ENCODE data around the gene MRI1. TPM values are rescaled to one million over a fixed set of nuclear protein-coding genes. Genes with fewer than 3 reads are reported as not detected.

The MRI1 gene
- total RNA-seq, 4 donors from 2014 or later: 28.2 to 60.2 (median 38.5) TPM

- 3% methylated on average over 8 of the region's 8 CpGs for WGBS
- no peaks in the 10 kb centered on the region for H3K9me3 ChIP-seq
- peak in 1 of 2 donors; percentile 67 for TF ChIP-seq POLR2AphosphoS5 (IDR thresholded peaks at IDR 0.05)
- TF ChIP-seq CTCF (IDR thresholded peaks at IDR 0.05): no peak
- H3K4me1 ChIP-seq: peaks cover 23 to 46% (median 42%) of the 10 kb centered on the region in 4 donors
- no peaks in the 10 kb centered on the region for H3K27me3 ChIP-seq
- H3K36me3 ChIP-seq: no peaks in the 10 kb centered on the region
- H3K27ac ChIP-seq (replicated peaks in 1 of 4): peak overlapping the region; percentile 89 to 97 (median 94)
- intact Hi-C loops (cut with DNase I): no loop called here
- peak overlapping the region; percentile 77 to 83 (median 80) for H3K4me3 ChIP-seq
- peak; percentile 94 for DNase-seq (ENCODE audit: extremely low spot score)
Measured at GRCh38 chr19:13794398-13794756, 30.1 kb downstream of the MRI1 start.

- TF ChIP-seq POLR2AphosphoS5 (IDR thresholded peaks at IDR 0.05): peak; percentile 74 to 81
- TF ChIP-seq EP300 (IDR thresholded peaks at IDR 0.05): no peak
- no peak for TF ChIP-seq CTCF (IDR thresholded peaks at IDR 0.05)
- TF ChIP-seq POLR2A (IDR thresholded peaks at IDR 0.05; ENCODE audit: low read depth): peak; percentile 57
- peaks cover 23 to 43% (median 42%) of the 10 kb centered on the region in 4 donors for H3K4me1 ChIP-seq
- no peaks in the 10 kb centered on the region for H3K9me3 ChIP-seq
- intact Hi-C loops (cut with DNase I): loop anchor here (5.0 kb wide), 1 partner anchor 37 kb away; no protein-coding TSS in a partner anchor
- no peaks in the 10 kb centered on the region for H3K36me3 ChIP-seq
- no peaks in the 10 kb centered on the region for H3K27me3 ChIP-seq
- peak within 1 kb of the TSS; percentile 77 to 83 (median 80) for H3K4me3 ChIP-seq
- H3K27ac ChIP-seq (replicated peaks in 1 of 4): peak within 1 kb of the TSS; percentile 89 to 97 (median 94)
- DNase-seq (ENCODE audit: extremely low spot score): peak; percentile 100
- WGBS: 1% methylated on average over 40 of the region's 71 CpGs
Measured at GRCh38 chr19:13794757-13795589, 30.7 kb downstream of the MRI1 start, which contains the start of gene ZSWIM4. TSS of gene ZSWIM4 (plus strand) at chr19:13795443. CDS start at chr19:13795649, 206 bp downstream.

GRCh38 chr19:13795595-13796300 is 31.4 kb downstream of the MRI1 start:
- Histone ChIP-seq H3K27me3 (no peaks in the 10 kb centered on the region), H3K4me3 (peak overlapping the region; percentile 77 to 83 (median 80)), H3K9me3 (no peaks in the 10 kb centered on the region), H3K4me1 (peaks cover 23 to 43% (median 42%) of the 10 kb centered on the region in 4 donors), H3K27ac (replicated peaks in 1 of 4) (peak overlapping the region; percentile 89 to 97 (median 94)), H3K36me3 (peaks cover 0 to 3% (median 0%) of the 10 kb centered on the region in 4 donors)
- intact Hi-C loops (cut with DNase I): loop anchor here (5.0 kb wide), 1 partner anchor 37 kb away; no protein-coding TSS in a partner anchor
- no peak for DNase-seq (ENCODE audit: extremely low spot score)
- 7% methylated on average over 33 of the region's 42 CpGs for WGBS
- TF ChIP-seq EP300 (IDR thresholded peaks at IDR 0.05) (no peak), POLR2AphosphoS5 (IDR thresholded peaks at IDR 0.05) (no peak), POLR2A (IDR thresholded peaks at IDR 0.05; ENCODE audit: low read depth) (no peak)

GRCh38 chr19:13796301-13797057 is 32.2 kb downstream of the MRI1 start:
- H3K9me3 ChIP-seq: no peaks in the 10 kb centered on the region
- TF ChIP-seq POLR2AphosphoS5 (IDR thresholded peaks at IDR 0.05) (peak; percentile 58 to 71), EP300 (IDR thresholded peaks at IDR 0.05) (no peak), CTCF (IDR thresholded peaks at IDR 0.05) (peak in 2 of 3 experiments; percentile 12 to 20), POLR2A (IDR thresholded peaks at IDR 0.05; ENCODE audit: low read depth) (no peak)
- DNase-seq (ENCODE audit: extremely low spot score): peak; percentile 94
- no peaks in the 10 kb centered on the region for H3K27me3 ChIP-seq
- intact Hi-C loops (cut with DNase I): loop anchor here (5.0 kb wide), 1 partner anchor 36 kb away; no protein-coding TSS in a partner anchor
- H3K4me3 ChIP-seq: peak overlapping the region; percentile 77 to 83 (median 80)
- WGBS: 16% methylated on average over 7 of the region's 12 CpGs
- H3K36me3 ChIP-seq: peaks cover 0 to 4% (median 0%) of the 10 kb centered on the region in 4 donors
- H3K4me1 ChIP-seq: peaks cover 23 to 43% (median 42%) of the 10 kb centered on the region in 4 donors
- peak overlapping the region; percentile 89 to 97 (median 94) for H3K27ac ChIP-seq (replicated peaks in 1 of 4)
